Subcutaneous abdominal adipose tissue (tissue), 5 donors: ENCODE data around the gene OVOL1.
"Not testable (repeated sequence)": the region's sequence is repeated elsewhere in the genome, so short reads cannot be mapped to it uniquely, and the experiment has no call there.

Source experiments
- H3K27ac ChIP-seq: one replicate; pipeline ENCODE4 v1.7.0; 2013; ENCODE audit warnings: low read depth, mild to moderate bottlenecking, inconsistent platforms, low read length, moderate library complexity
- H3K27me3 ChIP-seq, 5 donors: one replicate each; pipeline ENCODE4 v1.7.0; 2013; ENCODE audit warnings: low read length in 5 of 5, inconsistent platforms in 1 of 5; ENCODE audit not compliant: control insufficient read depth in 5 of 5, insufficient read depth in 4 of 5
- H3K36me3 ChIP-seq, 5 donors: one replicate each; pipeline ENCODE4 v1.7.0; 2013; ENCODE audit warnings: low read length in 5 of 5; ENCODE audit not compliant: control insufficient read depth in 5 of 5, insufficient read depth in 5 of 5
- H3K4me1 ChIP-seq, 5 donors: one replicate each; pipeline ENCODE4 v1.7.0; 2013; ENCODE audit warnings: low read length in 5 of 5, mild to moderate bottlenecking in 3 of 5, moderate library complexity in 1 of 5; ENCODE audit not compliant: control insufficient read depth in 5 of 5, insufficient read depth in 5 of 5
- H3K4me3 ChIP-seq, 5 donors: one replicate each; pipeline ENCODE4 v1.7.0; 2013; ENCODE audit warnings: low read length in 5 of 5, low read depth in 1 of 5
- H3K9ac ChIP-seq, 5 donors: one replicate each; pipeline ENCODE4 v1.7.0; 2013; ENCODE audit warnings: low read length in 5 of 5, mild to moderate bottlenecking in 4 of 5, moderate library complexity in 3 of 5
- H3K9me3 ChIP-seq, 5 donors: one replicate each; pipeline ENCODE4 v1.7.0; 2013; ENCODE audit warnings: low read length in 5 of 5; ENCODE audit not compliant: control insufficient read depth in 5 of 5
- donor health status: healthy.
- donor health status: healthy.
- donor health status: healthy.
- donor health status: healthy.
- donor health status: healthy.

Gene OVOL1

DNA sequence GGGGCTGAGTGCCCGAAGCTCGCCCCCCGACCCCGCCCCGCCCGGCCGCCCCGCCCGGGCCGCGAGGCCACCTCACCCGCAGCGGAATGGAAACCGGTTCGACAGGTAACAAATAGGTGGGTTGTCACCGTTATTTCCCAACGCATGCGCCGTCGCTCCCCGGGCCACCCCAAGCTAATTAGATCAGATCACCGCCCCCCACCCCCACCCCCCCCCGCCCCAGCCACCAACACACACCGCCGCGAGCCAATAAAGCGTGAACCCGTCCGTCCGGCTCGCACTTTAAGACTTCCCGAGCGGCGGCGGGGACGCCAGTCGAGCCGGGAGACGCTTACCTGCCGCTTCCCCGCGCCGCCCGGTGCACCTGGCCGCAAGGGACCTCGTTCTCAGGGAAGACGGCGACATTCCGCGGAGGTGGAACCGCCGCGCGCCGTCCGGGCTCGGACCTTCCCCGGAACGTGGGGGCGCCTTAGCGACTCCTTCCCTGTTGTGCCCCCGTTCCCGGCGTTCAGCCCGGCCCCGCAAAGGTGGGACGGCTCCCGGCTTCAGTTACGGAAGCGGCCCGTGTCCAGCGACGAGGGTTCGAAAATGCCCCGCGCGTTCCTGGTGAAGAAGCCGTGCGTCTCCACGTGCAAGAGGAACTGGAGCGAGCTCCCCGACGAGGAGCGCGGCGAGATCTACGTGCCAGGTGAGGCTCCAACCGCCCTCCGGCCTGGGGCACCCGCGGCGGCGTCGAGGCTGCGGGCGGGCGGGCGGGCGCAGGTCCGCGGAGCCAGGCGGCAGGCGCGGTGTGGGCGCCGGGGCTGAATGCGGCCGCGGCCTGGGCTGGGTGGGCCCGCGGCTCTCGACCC is at the start of gene OVOL1:
Gene OVOL1 (plus strand): TSS at position 278 of the 851 bp plus-strand sequence. CDS start 311 bp downstream, at position 589.
- H3K4me1 ChIP-seq = peaks cover 0 to 31% (median 23%) of the 10 kb centered on the region in 5 donors
- no peaks in the 10 kb centered on the region for H3K9me3 ChIP-seq
- H3K9ac ChIP-seq = no peak within 1 kb of the TSS
- H3K27me3 ChIP-seq = peaks cover 17 to 40% (median 26%) of the 10 kb centered on the region in 5 donors
- no peaks in the 10 kb centered on the region for H3K36me3 ChIP-seq
- no peak within 1 kb of the TSS for H3K27ac ChIP-seq
- H3K4me3 ChIP-seq = peak within 1 kb of the TSS in 2 of 5 donors; percentile 21 to 31

DNA sequence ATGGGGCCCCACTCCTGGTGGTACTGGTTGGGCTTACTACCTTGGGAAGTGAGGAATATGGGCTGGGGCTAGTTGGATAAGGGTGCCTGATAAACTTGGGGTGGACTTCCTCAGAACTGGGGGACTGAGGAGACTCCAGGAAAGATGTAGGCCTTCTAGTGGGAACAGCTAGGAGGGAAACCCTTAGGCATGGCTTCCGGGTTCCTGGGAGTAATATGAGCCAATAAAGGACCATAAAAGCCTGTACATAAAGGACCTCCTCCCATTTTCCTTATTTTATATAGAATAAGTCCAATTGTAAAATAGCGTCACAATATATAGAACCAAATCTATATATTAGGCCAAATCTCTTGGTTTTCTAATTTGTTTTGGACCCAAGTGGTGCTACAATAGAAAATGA is 47.8 kb upstream of the OVOL1 start:
- Histone ChIP-seq H3K9ac (no peak overlapping the region), H3K27me3 (peaks cover 0 to 13% (median 3%) of the 10 kb centered on the region in 5 donors), H3K4me1 (peaks cover 0 to under 1% (median 0%) of the 10 kb centered on the region in 5 donors), H3K36me3 (no peaks in the 10 kb centered on the region), H3K4me3 (no peak overlapping the region), H3K9me3 (no peaks in the 10 kb centered on the region), H3K27ac (no peak overlapping the region)

DNA sequence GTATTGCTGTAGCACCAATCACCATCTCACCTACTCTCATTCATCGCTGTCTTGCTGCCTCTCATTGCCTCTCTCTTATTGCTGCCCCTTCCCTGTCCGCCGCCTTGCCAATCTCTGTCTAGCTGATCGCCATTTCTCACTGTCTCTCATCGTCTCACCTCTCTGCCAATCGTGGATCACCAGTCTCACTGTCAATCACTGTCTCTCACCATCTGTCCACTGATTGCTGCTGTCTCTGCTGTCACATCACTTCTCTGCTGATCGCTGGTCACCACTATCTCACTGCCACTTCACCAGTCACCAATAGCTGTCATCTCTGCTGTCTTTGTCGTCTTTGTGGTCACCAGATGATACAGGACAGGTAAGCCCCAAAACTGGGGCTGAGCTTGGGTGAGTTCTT is 45.7 kb upstream of the OVOL1 start:
- Histone ChIP-seq H3K36me3 (no peaks in the 10 kb centered on the region), H3K9ac (no peak overlapping the region), H3K4me1 (peaks cover 0 to 5% (median 0%) of the 10 kb centered on the region in 5 donors), H3K4me3 (no peak overlapping the region), H3K9me3 (no peaks in the 10 kb centered on the region), H3K27me3 (peaks cover 0 to 13% (median 3%) of the 10 kb centered on the region in 5 donors), H3K27ac (no peak overlapping the region)

DNA sequence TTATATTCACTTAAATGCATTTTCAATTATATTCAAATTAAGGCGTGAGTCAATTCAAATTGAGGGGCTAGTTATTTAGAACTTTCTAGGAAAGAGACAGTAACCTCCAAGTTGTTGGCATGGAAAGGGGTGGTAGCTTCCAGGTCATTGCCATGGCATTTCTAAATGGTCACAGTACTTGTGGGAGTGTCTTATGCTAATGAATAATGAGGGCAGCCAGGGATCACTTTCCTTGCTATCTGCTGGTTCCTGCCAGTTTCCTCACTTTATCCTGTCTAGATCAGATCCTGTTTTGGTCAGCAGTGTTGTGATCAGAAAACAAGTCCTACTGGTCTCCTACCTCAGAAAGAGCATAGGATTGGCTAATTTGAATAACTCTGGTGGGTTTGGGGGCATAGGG is 44.5 kb upstream of the OVOL1 start:
- Histone ChIP-seq H3K9me3 (no peaks in the 10 kb centered on the region), H3K27ac (no peak overlapping the region), H3K27me3 (peaks cover 0 to 13% (median 3%) of the 10 kb centered on the region in 5 donors), H3K9ac (no peak overlapping the region), H3K36me3 (no peaks in the 10 kb centered on the region), H3K4me1 (peaks cover 0 to 5% (median 0%) of the 10 kb centered on the region in 5 donors), H3K4me3 (no peak overlapping the region)

DNA sequence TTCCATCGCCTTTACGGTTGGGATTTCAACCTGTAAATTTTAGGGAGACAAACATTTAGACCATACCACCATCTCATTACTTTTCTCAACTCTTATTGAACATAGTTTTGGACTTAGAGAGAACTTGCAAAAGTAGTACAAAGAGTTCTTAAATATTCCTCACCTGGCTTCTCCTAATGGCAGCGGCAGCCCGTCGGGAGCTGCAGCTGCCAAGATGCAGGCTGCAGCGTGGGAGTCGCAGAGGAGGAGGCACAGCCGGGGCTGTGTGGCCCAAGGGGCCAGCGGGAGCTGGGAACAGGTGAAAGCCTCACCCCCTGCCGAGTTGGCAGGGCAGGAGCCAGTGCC is 43.2 kb upstream of the OVOL1 start:
- Histone ChIP-seq H3K4me1 (peaks cover 0 to 5% (median 0%) of the 10 kb centered on the region in 5 donors), H3K9ac (no peak overlapping the region), H3K4me3 (no peak overlapping the region), H3K36me3 (no peaks in the 10 kb centered on the region), H3K9me3 (no peaks in the 10 kb centered on the region), H3K27me3 (peaks cover 0 to 8% (median 5%) of the 10 kb centered on the region in 5 donors), H3K27ac (no peak overlapping the region)

DNA sequence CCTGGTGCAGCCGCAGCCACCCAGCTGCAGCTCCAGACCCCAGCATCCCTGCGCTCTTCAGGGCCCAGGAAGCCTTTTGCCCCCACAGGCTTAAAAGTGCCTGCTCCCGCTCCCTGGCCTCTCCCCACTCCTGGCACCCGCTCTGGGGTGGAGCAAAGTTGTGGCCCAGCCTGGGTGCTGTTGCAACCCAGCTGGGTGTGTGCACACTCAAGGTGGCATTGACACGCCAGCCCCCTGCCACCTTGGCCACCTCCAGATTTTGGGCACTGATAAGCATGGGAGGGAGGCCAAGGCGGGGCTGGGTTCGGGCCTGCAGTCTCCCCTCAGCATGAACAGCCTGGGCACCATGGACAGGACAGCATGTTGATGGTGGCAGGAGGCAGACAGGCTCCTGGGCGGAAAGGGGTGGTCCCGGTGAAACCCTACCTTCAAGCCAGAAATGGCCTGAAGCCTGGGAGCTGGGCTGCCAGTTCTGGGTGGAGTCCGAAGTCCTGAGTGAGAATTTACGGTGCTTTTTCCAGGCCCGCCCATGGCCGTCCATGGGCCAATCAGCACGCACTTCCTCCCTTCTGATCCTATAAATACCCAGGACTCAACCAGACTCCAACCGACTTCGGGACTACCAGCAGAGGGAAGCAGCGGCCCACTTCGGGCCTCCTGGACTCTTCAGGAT is 42.7 kb upstream of the OVOL1 start:
- Histone ChIP-seq H3K4me3 (no peak overlapping the region), H3K4me1 (peaks cover 0 to 5% (median 0%) of the 10 kb centered on the region in 5 donors), H3K9ac (no peak overlapping the region), H3K27ac (no peak overlapping the region), H3K36me3 (no peaks in the 10 kb centered on the region), H3K9me3 (no peaks in the 10 kb centered on the region), H3K27me3 (peaks cover 0 to 8% (median 3%) of the 10 kb centered on the region in 5 donors)

DNA sequence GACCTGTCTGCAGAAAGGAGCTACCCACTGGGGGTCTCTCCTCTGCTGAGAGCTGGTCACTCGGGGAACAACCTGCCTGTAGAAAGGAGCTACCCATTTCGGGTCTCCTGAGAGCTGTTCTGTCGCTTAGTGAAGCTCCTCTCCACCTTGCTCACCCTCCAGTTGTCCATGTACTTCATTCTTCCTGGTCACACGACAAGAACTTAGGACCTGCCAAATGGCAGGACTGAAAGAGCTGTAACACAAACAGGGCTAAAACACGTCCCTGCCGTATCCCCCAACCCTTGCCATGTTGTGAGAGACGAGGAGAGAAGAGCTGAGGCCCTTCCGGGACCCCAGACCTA is 42.2 kb upstream of the OVOL1 start:
- Histone ChIP-seq H3K27ac (no peak overlapping the region), H3K9ac (no peak overlapping the region), H3K9me3 (no peaks in the 10 kb centered on the region), H3K4me3 (no peak overlapping the region), H3K4me1 (peaks cover 0 to 5% (median 0%) of the 10 kb centered on the region in 5 donors), H3K27me3 (peaks cover 0 to 8% (median 3%) of the 10 kb centered on the region in 5 donors), H3K36me3 (no peaks in the 10 kb centered on the region)

DNA sequence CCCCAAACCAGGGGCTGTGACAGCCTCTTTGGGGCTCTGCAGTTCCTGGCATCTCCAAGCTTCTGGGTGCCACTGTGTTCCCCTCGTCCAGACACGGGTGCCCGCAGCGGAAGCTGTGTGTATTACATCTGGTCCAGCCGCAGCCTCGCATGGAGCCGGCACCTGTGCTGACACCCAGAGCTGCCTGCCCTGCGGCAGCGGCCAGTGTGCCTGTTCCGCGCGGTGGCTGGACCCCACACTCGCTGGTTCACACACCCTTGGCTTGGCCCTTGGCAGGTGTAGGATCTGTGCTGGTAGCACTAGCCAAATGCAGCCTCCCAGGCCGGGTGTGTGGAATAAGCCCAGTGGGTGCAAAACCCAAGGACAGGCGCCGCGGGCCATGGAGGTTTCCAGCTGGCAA is 41.8 kb upstream of the OVOL1 start:
- no peaks in the 10 kb centered on the region for H3K9me3 ChIP-seq
- H3K27ac ChIP-seq = no peak overlapping the region
- no peak overlapping the region for H3K4me3 ChIP-seq
- H3K27me3 ChIP-seq = peaks cover 0 to 8% (median 3%) of the 10 kb centered on the region in 5 donors
- peaks cover 0 to 5% (median 0%) of the 10 kb centered on the region in 5 donors for H3K4me1 ChIP-seq
- no peaks in the 10 kb centered on the region for H3K36me3 ChIP-seq
- H3K9ac ChIP-seq = no peak overlapping the region

DNA sequence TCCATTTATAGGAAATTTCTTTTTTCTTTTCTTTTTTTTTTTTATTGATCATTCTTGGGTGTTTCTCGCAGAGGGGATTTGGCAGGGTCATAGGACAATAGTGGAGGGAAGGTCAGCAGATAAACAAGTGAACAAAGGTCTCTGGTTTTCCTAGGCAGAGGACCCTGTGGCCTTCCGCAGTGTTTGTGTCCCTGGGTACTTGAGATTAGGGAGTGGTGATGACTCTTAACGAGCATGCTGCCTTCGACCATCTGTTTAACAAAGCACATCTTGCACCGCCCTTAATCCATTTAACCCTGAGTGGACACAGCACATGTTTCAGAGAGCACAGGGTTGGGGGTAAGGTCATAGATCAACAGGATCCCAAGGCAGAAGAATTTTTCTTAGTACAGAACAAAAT is 24.7 kb upstream of the OVOL1 start:
- not testable (repeated sequence) for H3K4me1 ChIP-seq, H3K27me3 ChIP-seq, H3K27ac ChIP-seq, H3K9me3 ChIP-seq, H3K36me3 ChIP-seq, H3K4me3 ChIP-seq, H3K9ac ChIP-seq

DNA sequence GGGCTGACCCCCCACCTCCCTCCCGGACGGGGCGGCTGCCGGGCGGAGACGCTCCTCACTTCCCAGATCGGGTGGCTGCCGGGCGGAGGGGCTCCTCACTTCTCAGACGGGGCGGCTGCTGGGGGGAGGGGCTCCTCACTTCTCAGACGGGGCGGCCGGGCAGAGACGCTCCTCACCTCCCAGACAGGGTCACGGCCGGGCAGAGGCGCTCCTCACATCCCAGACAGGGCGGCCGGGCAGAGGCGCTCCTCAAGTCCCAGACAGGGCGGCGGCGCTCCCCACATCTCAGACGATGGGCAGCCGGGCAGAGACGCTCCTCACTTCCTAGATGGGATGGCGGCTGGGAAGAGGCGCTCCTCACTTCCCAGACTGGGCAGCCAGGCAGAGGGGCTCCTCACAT is 24.0 kb upstream of the OVOL1 start:
- H3K9me3 ChIP-seq = not testable (repeated sequence)

More for the DNA sequence above, 24.0 kb upstream of the OVOL1 start:
- H3K4me1 ChIP-seq, H3K27me3 ChIP-seq, H3K4me3 ChIP-seq, H3K27ac ChIP-seq, H3K36me3 ChIP-seq, H3K9ac ChIP-seq: not testable (repeated sequence)
